Cardiac fibroblast (primary cell): Measurements from ENCODE around the gene SIGLEC15.

Experiments
- DNase-seq, 2 donors: peaks; one replicate each; pipeline versions ENCODE4 v3.0.0 to v3.0.0-alpha.2; 2010; ENCODE audit warnings: low read depth in 2 of 2
- H3K4me3 ChIP-seq, 2 donors: replicated peaks in 1 of 2; 1 replicate in 1 of 2; 2 replicates in 1 of 2; pipeline ENCODE4 v1.5.1; 2011; ENCODE audit warnings: low read depth in 2 of 2, low read length in 2 of 2, mild to moderate bottlenecking in 2 of 2, moderate library complexity in 1 of 2
- CTCF ChIP-seq: IDR thresholded peaks from one replicate; pipeline ENCODE4 v1.5.1; 2011; ENCODE audit warnings: low read depth, mild to moderate bottlenecking, low read length, inconsistent platforms

The SIGLEC15 gene

GRCh38 chr18:45854036-45854586 is 28.6 kb downstream of the SIGLEC15 start:
- H3K4me3 ChIP-seq: no peak overlapping the region
- no peak for DNase-seq
- TF ChIP-seq CTCF: no peak

- TF ChIP-seq CTCF: no peak
- no peak overlapping the region for H3K4me3 ChIP-seq
- DNase-seq: peak; percentile 95
Measured at GRCh38 chr18:45856531-45856930, 31.1 kb downstream of the SIGLEC15 start.

GRCh38 chr18:45859334-45859733 is 33.9 kb downstream of the SIGLEC15 start:
- TF ChIP-seq CTCF: no peak
- DNase-seq: no peak
- no peak overlapping the region for H3K4me3 ChIP-seq

GRCh38 chr18:45860492-45860891 is 35.0 kb downstream of the SIGLEC15 start:
- DNase-seq: no peak
- H3K4me3 ChIP-seq: no peak overlapping the region
- no peak for TF ChIP-seq CTCF

DNA sequence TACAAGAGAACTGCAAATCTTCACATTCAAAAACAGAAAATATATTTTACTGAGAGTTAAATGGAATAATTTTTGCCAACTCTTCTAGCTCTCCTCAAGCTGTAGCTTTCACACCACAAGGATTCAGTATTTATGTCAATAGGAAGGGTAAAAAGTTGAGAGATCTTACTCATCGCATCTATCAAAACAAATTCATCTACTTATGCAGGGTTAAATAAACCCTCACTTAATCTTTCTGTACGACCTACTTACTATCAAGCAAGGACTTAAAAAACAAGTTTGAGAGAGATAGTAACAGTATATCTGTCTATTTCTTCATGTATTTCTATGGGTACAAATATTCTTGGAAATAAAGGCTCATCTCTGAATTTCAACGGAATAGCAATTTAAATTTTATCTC is 35.5 kb downstream of the SIGLEC15 start:
- peak in 1 of 2 donors; percentile 14 for DNase-seq
- no peak overlapping the region for H3K4me3 ChIP-seq
- no peak for TF ChIP-seq CTCF

GRCh38 chr18:45861926-45862325 is 36.5 kb downstream of the SIGLEC15 start:
- no peak for DNase-seq
- TF ChIP-seq CTCF: no peak
- H3K4me3 ChIP-seq: no peak overlapping the region

- no peak for DNase-seq
- TF ChIP-seq CTCF: no peak
- H3K4me3 ChIP-seq: no peak overlapping the region
Measured at GRCh38 chr18:45863469-45863868, 38.0 kb downstream of the SIGLEC15 start.
